K562 (cell line): Measurements from ENCODE around the gene MRPL2. TPM values are rescaled to one million over a fixed set of nuclear protein-coding genes. Genes with fewer than 3 reads are reported as not detected.
A peak's percentile ranks its signal among the peaks of the same experiment; 100 is the strongest.

Source experiments
- ARHGAP35 ChIP-seq: fragments of 450-650 bp; IDR thresholded peaks from 2 replicates; pipeline ENCODE4 v1.6.1; 2018; ENCODE audit not compliant: partially characterized antibody
- ARNT ChIP-seq, 2 experiments: fragments of 450-650 bp; IDR thresholded peaks; 2 replicates each; pipeline ENCODE4 v1.6.1; 2016; ENCODE audit warnings: mild to moderate bottlenecking in 1 of 2
- BMI1 ChIP-seq: fragments of 150-350 bp; IDR thresholded peaks from 2 replicates; pipeline ENCODE4 v1.6.1; 2014; ENCODE audit warnings: low read length
- CSDE1 ChIP-seq, 2 experiments: fragments of 450-650 bp; IDR thresholded peaks; 2 replicates each; pipeline ENCODE4 v1.6.1; 2016; ENCODE audit warnings: mild to moderate bottlenecking in 1 of 2
- DLX4 ChIP-seq: fragments of 250-450 bp; sonication (Bioruptor Pico); IDR thresholded peaks from 2 replicates; pipeline ENCODE4 v1.6.1; 2021; ENCODE audit warnings: mild to moderate bottlenecking
- GTF2F1 ChIP-seq: IDR thresholded peaks from 2 replicates; pipeline ENCODE4 v1.6.1; 2011; ENCODE audit warnings: low read depth, low read length, improper control_type of control experiment
- NBN ChIP-seq: fragments of 450-650 bp; IDR thresholded peaks from 2 replicates; pipeline ENCODE4 v1.6.1; 2016; ENCODE audit warnings: low read depth, mild to moderate bottlenecking
- RBBP5 ChIP-seq: fragments of 200-600 bp; sonication (generic); IDR thresholded peaks from 2 replicates; pipeline ENCODE4 v1.6.1; 2012; ENCODE audit warnings: borderline replicate concordance, mild to moderate bottlenecking, low read length, control low read depth, inconsistent platforms; ENCODE audit not compliant: insufficient read depth, poor library complexity, severe bottlenecking
- STAG1 ChIP-seq: sonication (generic); formaldehyde crosslinking; IDR thresholded peaks from 2 replicates; pipeline ENCODE4 v1.5.0; 2020; ENCODE audit warnings: missing genetic modification reagents, borderline replicate concordance
- TCF7 ChIP-seq: sonication (generic); IDR thresholded peaks from 2 replicates; pipeline ENCODE4 v1.6.1; 2016; ENCODE audit warnings: antibody characterized with exemption, borderline replicate concordance
- TFE3 ChIP-seq: fragments of 450-650 bp; formaldehyde crosslinking; IDR thresholded peaks from 2 replicates; pipeline ENCODE4 v1.4.0; 2020; ENCODE audit warnings: mild to moderate bottlenecking, mixed read lengths
- TGIF2 ChIP-seq: sonication (generic); formaldehyde crosslinking; IDR thresholded peaks from 2 replicates; pipeline ENCODE4 v1.8.1; 2022; ENCODE audit warnings: mild to moderate bottlenecking, missing genetic modification reagents, moderate library complexity
- ZBTB7A ChIP-seq: IDR thresholded peaks from 2 replicates; pipeline ENCODE4 v1.6.1; 2011; ENCODE audit warnings: low read depth, mild to moderate bottlenecking, low read length, moderate library complexity, borderline replicate concordance; ENCODE audit not compliant: control insufficient read depth
- ZNF239 ChIP-seq: fragments of 250-450 bp; sonication (Bioruptor Pico); IDR thresholded peaks from 2 replicates; pipeline ENCODE4 v1.4.0; 2020; ENCODE audit warnings: mild to moderate bottlenecking
- ZNF589 ChIP-seq: fragments of 200-800 bp; sonication (Bioruptor generic); IDR thresholded peaks from 2 replicates; pipeline ENCODE4 v1.6.1; 2016; ENCODE audit warnings: low read depth, missing genetic modification characterization, missing compliant biosample characterization
- ZNF668 ChIP-seq: fragments of 250-450 bp; sonication (Bioruptor Pico); IDR thresholded peaks from 2 replicates; pipeline ENCODE4 v1.8.0; 2022; ENCODE audit warnings: mild to moderate bottlenecking, inconsistent platforms
- polyA plus RNA-seq, 8 experiments: library from polyadenylated mRNA; depleted of rRNA in 4 of 8; stranded (reverse) in 5 of 8; unstranded in 3 of 8; fragments of >200 nt; fragmentation: Nextera tagmentation in 2 of 8; fragmentation: Illumina TruSeq in 1 of 8; extraction: Ambion mirVana in 2 of 8; extraction: Trizol in 1 of 8; gene quantifications; 2 replicates each; pipeline versions ENCODE4 v1.2.1 to v1.2.3, GENCODE V29; 2011 to 2014; ENCODE audit warnings: inconsistent platforms in 1 of 8, missing spikeins in 1 of 8
- total RNA-seq, 7 experiments: library from RNA; depleted of rRNA in 6 of 7; stranded (reverse); fragments of >200 nt in 6 of 7; fragmentation: Illumina TruSeq in 2 of 7; extraction: Trizol in 2 of 7; gene quantifications; 2 replicates each; pipeline versions ENCODE4 v1.2.1 to v1.2.3, GENCODE V29; 2011 to 2021; ENCODE audit warnings: low replicate concordance in 1 of 7
- TF ChIP-seq, protein P1 (sequence below): sonication (generic); formaldehyde crosslinking; IDR thresholded peaks from 2 replicates; pipeline ENCODE4 v1.8.1; 2023; ENCODE audit warnings: mild to moderate bottlenecking, missing genetic modification reagents
- TF ChIP-seq, protein P2 (sequence below): sonication (generic); formaldehyde crosslinking; IDR thresholded peaks from 2 replicates; pipeline ENCODE4 v1.8.0; 2022; ENCODE audit warnings: mild to moderate bottlenecking, missing genetic modification reagents

Gene MRPL2
- total and polyA plus RNA-seq, 9 of the 15 experiments (the other 6 are each of a cell fraction or from before 2014, with no cell fraction given): 63.1 to 262 (median 121) TPM

GRCh38 chr6:43013843-43014433 is 45.3 kb downstream of the MRPL2 start, which contains the start of the genes KLHDC3 and MEA1 (continued):
- TF ChIP-seq DLX4 (CRISPR knock-in tag) (no peak), ZNF668 (CRISPR knock-in tag) (no peak), BMI1 (no peak), ZNF239 (no peak), ARNT (IDR thresholded peaks at IDR 0.05) (no peak), ZNF589 (CRISPR knock-in tag) (no peak), ZBTB7A (peak; percentile 44; the same call in 1 of the 2 replicates), TFE3 (no peak), RBBP5 (peak; percentile 70), ARHGAP35 (no peak), TCF7 (0 out of 2 replicates have a peak, but pooled peaks have one; percentile 17), NBN (no peak), STAG1 (CRISPR knock-in tag) (no peak), TGIF2 (no peak), GTF2F1 (no peak), CSDE1 (IDR thresholded peaks at IDR 0.05) (no peak)
- TF ChIP-seq, protein P1, sequence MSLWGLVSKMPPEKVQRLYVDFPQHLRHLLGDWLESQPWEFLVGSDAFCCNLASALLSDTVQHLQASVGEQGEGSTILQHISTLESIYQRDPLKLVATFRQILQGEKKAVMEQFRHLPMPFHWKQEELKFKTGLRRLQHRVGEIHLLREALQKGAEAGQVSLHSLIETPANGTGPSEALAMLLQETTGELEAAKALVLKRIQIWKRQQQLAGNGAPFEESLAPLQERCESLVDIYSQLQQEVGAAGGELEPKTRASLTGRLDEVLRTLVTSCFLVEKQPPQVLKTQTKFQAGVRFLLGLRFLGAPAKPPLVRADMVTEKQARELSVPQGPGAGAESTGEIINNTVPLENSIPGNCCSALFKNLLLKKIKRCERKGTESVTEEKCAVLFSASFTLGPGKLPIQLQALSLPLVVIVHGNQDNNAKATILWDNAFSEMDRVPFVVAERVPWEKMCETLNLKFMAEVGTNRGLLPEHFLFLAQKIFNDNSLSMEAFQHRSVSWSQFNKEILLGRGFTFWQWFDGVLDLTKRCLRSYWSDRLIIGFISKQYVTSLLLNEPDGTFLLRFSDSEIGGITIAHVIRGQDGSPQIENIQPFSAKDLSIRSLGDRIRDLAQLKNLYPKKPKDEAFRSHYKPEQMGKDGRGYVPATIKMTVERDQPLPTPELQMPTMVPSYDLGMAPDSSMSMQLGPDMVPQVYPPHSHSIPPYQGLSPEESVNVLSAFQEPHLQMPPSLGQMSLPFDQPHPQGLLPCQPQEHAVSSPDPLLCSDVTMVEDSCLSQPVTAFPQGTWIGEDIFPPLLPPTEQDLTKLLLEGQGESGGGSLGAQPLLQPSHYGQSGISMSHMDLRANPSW (CRISPR knock-in tag): no peak
- TF ChIP-seq, protein P2, sequence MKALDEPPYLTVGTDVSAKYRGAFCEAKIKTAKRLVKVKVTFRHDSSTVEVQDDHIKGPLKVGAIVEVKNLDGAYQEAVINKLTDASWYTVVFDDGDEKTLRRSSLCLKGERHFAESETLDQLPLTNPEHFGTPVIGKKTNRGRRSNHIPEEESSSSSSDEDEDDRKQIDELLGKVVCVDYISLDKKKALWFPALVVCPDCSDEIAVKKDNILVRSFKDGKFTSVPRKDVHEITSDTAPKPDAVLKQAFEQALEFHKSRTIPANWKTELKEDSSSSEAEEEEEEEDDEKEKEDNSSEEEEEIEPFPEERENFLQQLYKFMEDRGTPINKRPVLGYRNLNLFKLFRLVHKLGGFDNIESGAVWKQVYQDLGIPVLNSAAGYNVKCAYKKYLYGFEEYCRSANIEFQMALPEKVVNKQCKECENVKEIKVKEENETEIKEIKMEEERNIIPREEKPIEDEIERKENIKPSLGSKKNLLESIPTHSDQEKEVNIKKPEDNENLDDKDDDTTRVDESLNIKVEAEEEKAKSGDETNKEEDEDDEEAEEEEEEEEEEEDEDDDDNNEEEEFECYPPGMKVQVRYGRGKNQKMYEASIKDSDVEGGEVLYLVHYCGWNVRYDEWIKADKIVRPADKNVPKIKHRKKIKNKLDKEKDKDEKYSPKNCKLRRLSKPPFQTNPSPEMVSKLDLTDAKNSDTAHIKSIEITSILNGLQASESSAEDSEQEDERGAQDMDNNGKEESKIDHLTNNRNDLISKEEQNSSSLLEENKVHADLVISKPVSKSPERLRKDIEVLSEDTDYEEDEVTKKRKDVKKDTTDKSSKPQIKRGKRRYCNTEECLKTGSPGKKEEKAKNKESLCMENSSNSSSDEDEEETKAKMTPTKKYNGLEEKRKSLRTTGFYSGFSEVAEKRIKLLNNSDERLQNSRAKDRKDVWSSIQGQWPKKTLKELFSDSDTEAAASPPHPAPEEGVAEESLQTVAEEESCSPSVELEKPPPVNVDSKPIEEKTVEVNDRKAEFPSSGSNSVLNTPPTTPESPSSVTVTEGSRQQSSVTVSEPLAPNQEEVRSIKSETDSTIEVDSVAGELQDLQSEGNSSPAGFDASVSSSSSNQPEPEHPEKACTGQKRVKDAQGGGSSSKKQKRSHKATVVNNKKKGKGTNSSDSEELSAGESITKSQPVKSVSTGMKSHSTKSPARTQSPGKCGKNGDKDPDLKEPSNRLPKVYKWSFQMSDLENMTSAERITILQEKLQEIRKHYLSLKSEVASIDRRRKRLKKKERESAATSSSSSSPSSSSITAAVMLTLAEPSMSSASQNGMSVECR (CRISPR knock-in tag): peak; percentile 99
